K562 (cell line): Measurements from ENCODE around the gene ASF1B.

Experiments
- CHD2 ChIP-seq: IDR thresholded peaks from 2 replicates; pipeline ENCODE4 v1.6.1; 2011; ENCODE audit warnings: low read depth, low read length
- CTCF ChIP-seq, 3 experiments: IDR thresholded peaks in 2 of 3; conservative IDR thresholded peaks in 1 of 3; 2 replicates each; pipeline ENCODE4 v1.5.1; 2011 to 2012; ENCODE audit warnings: low read length in 3 of 3, mild to moderate bottlenecking in 3 of 3, control low read depth in 2 of 3, improper control_type of control experiment in 1 of 3, inconsistent platforms in 1 of 3, low read depth in 1 of 3, mixed read lengths in 1 of 3, moderate library complexity in 1 of 3; ENCODE audit not compliant: insufficient read depth in 2 of 3
- ELF4 ChIP-seq: fragments of 450-650 bp; formaldehyde crosslinking; IDR thresholded peaks from 2 replicates; pipeline ENCODE4 v1.4.0; 2022; ENCODE audit warnings: missing genetic modification characterization
- EZH2 ChIP-seq: IDR thresholded peaks from 2 replicates; pipeline ENCODE4 v1.6.1; 2012; ENCODE audit warnings: low read depth, mild to moderate bottlenecking, inconsistent platforms, low read length, borderline replicate concordance
- GATAD2A ChIP-seq: fragments of 450-650 bp; IDR thresholded peaks from 2 replicates; pipeline ENCODE4 v1.6.1; 2017
- JUN ChIP-seq, 2 experiments: sonication (generic) in 1 of 2; formaldehyde crosslinking in 1 of 2; IDR thresholded peaks; 2 replicates each; pipeline versions ENCODE4 v1.6.1 to v1.8.0; 2012 to 2022; ENCODE audit warnings: borderline replicate concordance in 2 of 2, mild to moderate bottlenecking in 2 of 2, improper control_type of control experiment in 1 of 2, low read depth in 1 of 2, low read length in 1 of 2, missing genetic modification reagents in 1 of 2
- MAZ ChIP-seq, 2 experiments: fragments of 450-650 bp in 1 of 2; sonication (generic) in 1 of 2; formaldehyde crosslinking; IDR thresholded peaks in 1 of 2; conservative IDR thresholded peaks in 1 of 2; 2 replicates each; pipeline versions ENCODE4 v1.4.0 to v1.5.0; 2020; ENCODE audit warnings: mild to moderate bottlenecking in 1 of 2, missing genetic modification reagents in 1 of 2
- MTA3 ChIP-seq: fragments of 450-650 bp; formaldehyde crosslinking; IDR thresholded peaks from 2 replicates; pipeline ENCODE4 v1.6.1; 2017; ENCODE audit warnings: mild to moderate bottlenecking, borderline replicate concordance
- STAG1 ChIP-seq: sonication (generic); formaldehyde crosslinking; IDR thresholded peaks from 2 replicates; pipeline ENCODE4 v1.5.0; 2020; ENCODE audit warnings: missing genetic modification reagents, borderline replicate concordance
- TFAP4 ChIP-seq: sonication (generic); formaldehyde crosslinking; IDR thresholded peaks from 2 replicates; pipeline ENCODE4 v1.8.0; 2022; ENCODE audit warnings: missing genetic modification reagents, mild to moderate bottlenecking, moderate library complexity, borderline replicate concordance
- USF1 ChIP-seq: sonication (generic); formaldehyde crosslinking; IDR thresholded peaks from 2 replicates; pipeline ENCODE4 v1.9.0; 2022; ENCODE audit warnings: mild to moderate bottlenecking, missing genetic modification reagents
- ZNF274 ChIP-seq: IDR thresholded peaks from 2 replicates; pipeline ENCODE4 v1.6.1; 2011; ENCODE audit warnings: low read depth, mild to moderate bottlenecking, low read length, moderate library complexity, borderline replicate concordance
- ZNF280B ChIP-seq: fragments of 250-450 bp; sonication (Bioruptor Pico); IDR thresholded peaks from 2 replicates; pipeline ENCODE4 v1.5.1; 2021; ENCODE audit warnings: mild to moderate bottlenecking
- ZNF668 ChIP-seq: fragments of 250-450 bp; sonication (Bioruptor Pico); IDR thresholded peaks from 2 replicates; pipeline ENCODE4 v1.8.0; 2022; ENCODE audit warnings: mild to moderate bottlenecking, inconsistent platforms

GRCh38 chr19:14118165-14119051 lies 18.0 kb downstream of the ASF1B start:
- TF ChIP-seq GATAD2A (no peak), CTCF (IDR thresholded peaks at IDR 0.05 in 2 of 3, conservative IDR thresholded peaks at IDR 0.05 in 1 of 3; ENCODE audit: insufficient read depth in 2 of 3, low read depth in 1 of 3, low read length in 3 of 3) (no peak), TFAP4 (CRISPR knock-in tag) (no peak), MTA3 (no peak), ZNF274 (no peak), JUN (IDR thresholded peaks at IDR 0.05; ENCODE audit: borderline replicate concordance, low read depth, low read length) (no peak), JUN (CRISPR knock-in tag; IDR thresholded peaks at IDR 0.05; ENCODE audit: borderline replicate concordance) (no peak), ZNF280B (no peak), ZNF668 (CRISPR knock-in tag) (no peak), ELF4 (CRISPR knock-in tag) (no peak), STAG1 (CRISPR knock-in tag) (no peak), CHD2 (no peak), USF1 (CRISPR knock-in tag) (0 out of 2 replicates have a peak, but pooled peaks have one; percentile 12), MAZ (CRISPR knock-in tag; conservative IDR thresholded peaks at IDR 0.05 in 1 of 2, IDR thresholded peaks at IDR 0.05 in 1 of 2) (peak in 1 of 2 experiments; percentile 22; a peak in 2 of 4 replicates), EZH2 (no peak)
